Activated CD4-positive, alpha-beta T cell treated with anti-CD3 and anti-CD28 coated beads for 36 hours (primary cell): ENCODE results near the gene METRN. TPM values are rescaled to one million over a fixed set of nuclear protein-coding genes. Genes with fewer than 3 reads are reported as not detected.

Experiments
- ATAC-seq: fragments of 200-7000 bp; cut with Tn5 transposase; one replicate; pipeline ENCODE4 v1.10.0; 2021; ENCODE audit warnings: mild to moderate bottlenecking, moderate library complexity
- CTCF ChIA-PET: fragments of 350-600 bp; sonication (Branson Sonifier 250); formaldehyde crosslinking; loops from one replicate; lab custom pipeline; 2021; ENCODE audit warnings: antibody characterized with exemption; lab: Charles Lee
- POLR2A ChIA-PET: fragments of 350-600 bp; sonication (Branson Sonifier 250); formaldehyde crosslinking; loops from one replicate; lab custom pipeline; 2021; ENCODE audit warnings: antibody characterized with exemption, inconsistent platforms; lab: Charles Lee
- DNase-seq: peaks from one replicate; pipeline ENCODE4 v3.0.0-alpha.2; 2020
- H3K27ac Mint-ChIP-seq: one replicate; pipeline ENCODE4 v1.8.0; 2021; ENCODE audit warnings: mixed read lengths
- H3K27me3 Mint-ChIP-seq: one replicate; pipeline ENCODE4 v1.8.0; 2021; ENCODE audit warnings: mixed read lengths
- H3K36me3 Mint-ChIP-seq: one replicate; pipeline ENCODE4 v1.8.0; 2021; ENCODE audit warnings: low read depth, mixed read lengths
- H3K4me1 Mint-ChIP-seq: one replicate; pipeline ENCODE4 v1.8.0; 2021; ENCODE audit warnings: mixed read lengths
- H3K4me3 Mint-ChIP-seq: one replicate; pipeline ENCODE4 v1.8.0; 2021; ENCODE audit warnings: mild to moderate bottlenecking, moderate library complexity, mixed read lengths
- H3K9me3 Mint-ChIP-seq: one replicate; pipeline ENCODE4 v1.8.0; 2021; ENCODE audit warnings: low read depth, mixed read lengths
- intact Hi-C, 2 experiments: fragments of 100-400 bp; cut with DNase I in 1 of 2; cut with micrococcal nuclease in 1 of 2; formaldehyde crosslinking; loops; one replicate each; pipeline versions ENCODE4 v1.14.2 to v1.15.1; 2022 to 2024; cut with DNase I, micrococcal nuclease
- total RNA-seq, 2 experiments: library from RNA; stranded (reverse); gene quantifications; one replicate each; pipeline ENCODE4 v1.2.3, GENCODE V29; 2021

Gene METRN
- 10 to 100 TPM; 11.1 to 13.3 TPM for total RNA-seq

DNA sequence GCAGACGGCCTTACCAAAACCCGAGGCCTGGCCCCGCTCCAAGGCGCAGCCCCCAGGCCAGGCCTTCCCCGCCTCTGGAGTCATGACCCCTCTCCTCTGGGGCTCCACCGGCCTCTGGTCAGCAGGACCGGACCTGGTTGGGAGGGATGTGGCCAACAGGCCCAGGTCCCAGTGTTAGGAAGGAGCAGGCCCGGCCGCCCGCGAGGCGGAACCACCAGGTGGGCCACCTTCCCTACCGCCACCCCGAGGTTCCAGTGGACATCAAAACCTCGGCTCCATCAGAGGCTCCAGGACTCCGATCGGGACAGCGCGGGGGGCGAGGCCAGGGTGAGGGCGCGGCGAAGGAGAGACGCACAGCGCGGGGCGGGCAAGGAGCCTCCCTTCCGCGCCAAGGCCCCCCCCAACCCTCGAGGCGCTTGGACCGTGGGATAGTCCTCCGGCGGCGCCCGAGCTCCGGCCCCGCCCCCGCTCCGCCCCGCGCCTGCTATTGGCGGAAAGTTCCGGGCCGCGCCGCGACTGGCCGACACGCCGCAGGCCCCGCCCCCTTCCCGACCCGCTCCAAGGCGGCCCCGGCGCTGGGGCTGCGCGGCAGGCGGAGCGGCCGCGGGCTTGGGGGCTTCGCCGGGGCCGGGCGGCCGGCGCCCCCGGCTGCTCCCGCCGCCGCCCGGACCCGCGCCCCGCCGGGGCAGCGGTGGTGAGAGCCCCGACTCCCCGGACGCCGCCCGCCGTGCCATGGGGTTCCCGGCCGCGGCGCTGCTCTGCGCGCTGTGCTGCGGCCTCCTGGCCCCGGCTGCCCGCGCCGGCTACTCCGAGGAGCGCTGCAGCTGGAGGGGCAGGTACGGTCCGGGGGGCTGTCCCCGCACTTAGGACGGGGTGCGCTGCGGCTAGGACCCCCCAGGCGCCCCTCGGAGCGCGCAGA lies at the start of gene METRN:
Gene METRN, plus strand, starts transcription at position 561 of the 919 bp plus-strand sequence. Its CDS starts 172 bp downstream, at position 733.
- peaks cover 14% of the 10 kb centered on the region for H3K27me3 Mint-ChIP-seq
- no peaks in the 10 kb centered on the region for H3K36me3 Mint-ChIP-seq
- H3K9me3 Mint-ChIP-seq = no peaks in the 10 kb centered on the region
- intact Hi-C loops = loop anchor here in 1 of 2 experiments (1.0 kb wide), 4 partner anchors 12 to 26 kb away; partner anchors contain the start of gene HAGHL
- peak within 1 kb of the TSS; percentile 56 for H3K4me3 Mint-ChIP-seq
- DNase-seq (peak; percentile 95), ATAC-seq (peak; percentile 85)
- peaks cover 8% of the 10 kb centered on the region for H3K4me1 Mint-ChIP-seq
- POLR2A ChIA-PET = interaction anchor here (0.6 kb wide), 1 partner anchor 409 kb away, joined by 3 read pairs; no protein-coding TSS in a partner anchor
- H3K27ac Mint-ChIP-seq = no peak within 1 kb of the TSS
- CTCF ChIA-PET = interaction anchor here (1.0 to 5.4 kb wide), 3 partner anchors 10 to 70 kb away, joined by 3 to 55 read pairs (median 3); no protein-coding TSS in a partner anchor

GRCh38 chr16:666572-666971 lies 48.3 kb upstream of the METRN start:
- Mint-ChIP-seq H3K4me3 (no peak overlapping the region), H3K27ac (no peak overlapping the region), H3K36me3 (peaks cover 17% of the 10 kb centered on the region), H3K9me3 (no peaks in the 10 kb centered on the region), H3K27me3 (no peaks in the 10 kb centered on the region), H3K4me1 (peaks cover 6% of the 10 kb centered on the region)
- ATAC-seq = no peak
- DNase-seq = no peak
- intact Hi-C loops = no loop called here
- CTCF ChIA-PET = no interaction called here
- POLR2A ChIA-PET = interaction anchor here (0.6 kb wide), 1 partner anchor 105 kb away, joined by 3 read pairs; no protein-coding TSS in a partner anchor

DNA sequence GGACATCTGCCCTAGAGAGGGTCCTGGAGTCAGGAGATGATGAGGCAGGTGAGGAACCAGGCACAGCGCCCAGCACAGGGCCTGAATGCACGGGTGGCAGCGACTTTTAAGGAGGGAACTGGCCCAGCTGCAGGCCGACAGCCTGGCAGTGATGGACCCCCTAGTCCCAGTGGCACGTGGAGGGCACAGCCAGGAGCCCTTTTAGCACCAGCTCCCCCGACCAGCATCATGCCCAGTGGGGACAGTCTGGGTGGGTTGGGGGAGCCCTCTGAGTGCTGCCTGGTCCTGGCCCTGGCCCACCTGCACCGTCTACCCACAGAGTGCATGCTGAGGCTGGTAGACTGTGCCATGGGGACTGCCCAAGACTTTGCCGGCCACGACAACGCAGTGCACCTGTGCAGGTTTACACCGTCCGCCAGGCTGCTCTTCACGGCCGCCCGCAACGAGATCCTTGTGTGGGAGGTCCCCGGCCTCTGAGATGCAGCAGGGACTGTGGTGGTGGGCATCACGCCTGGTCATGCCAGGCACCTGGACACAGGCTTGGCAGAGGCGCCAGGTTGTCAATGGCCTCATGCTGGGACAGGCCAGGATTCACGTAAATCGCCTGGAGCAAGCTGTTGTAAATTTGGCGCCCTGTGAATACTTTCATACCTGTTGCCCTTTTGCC lies 47.7 kb upstream of the METRN start:
- CTCF ChIA-PET = interaction anchor here (0.6 to 1.3 kb wide), 5 partner anchors 8 to 69 kb away, joined by 3 to 6 read pairs (median 3); partner anchors contain the start of gene WDR90
- no peak for ATAC-seq
- POLR2A ChIA-PET = no interaction called here
- Mint-ChIP-seq H3K4me3 (peak overlapping the region; percentile 76), H3K36me3 (peaks cover 19% of the 10 kb centered on the region), H3K4me1 (peaks cover 6% of the 10 kb centered on the region), H3K9me3 (no peaks in the 10 kb centered on the region), H3K27me3 (no peaks in the 10 kb centered on the region), H3K27ac (peak overlapping the region; percentile 85)
- no peak for DNase-seq
- intact Hi-C loops = no loop called here

- Mint-ChIP-seq H3K4me3 (peak within 1 kb of the TSS; percentile 76), H3K36me3 (peaks cover 17% of the 10 kb centered on the region), H3K9me3 (no peaks in the 10 kb centered on the region), H3K27ac (peak within 1 kb of the TSS; percentile 85), H3K27me3 (no peaks in the 10 kb centered on the region), H3K4me1 (peaks cover 6% of the 10 kb centered on the region)
- intact Hi-C loops = loop anchor here in 1 of 2 experiments (1.0 to 2.0 kb wide), 8 partner anchors 11 to 1291 kb away; partner anchors contain the start of genes DECR2, JMJD8, METTL26 and NDUFB10
- ChIA-PET POLR2A (no interaction called here), CTCF (interaction anchor here (0.6 to 1.3 kb wide), 5 partner anchors 9 to 69 kb away, joined by 3 to 6 read pairs (median 3); partner anchors contain the start of gene WDR90)
- ATAC-seq = peak; percentile 98
- DNase-seq = peak; percentile 96
Observed at GRCh38 chr16:667780-668518, 47.0 kb upstream of the METRN start, which contains the start of gene RHOT2. Gene RHOT2, plus strand, starts transcription at chr16:668132. Its CDS starts 68 bp downstream, at chr16:668200.

GRCh38 chr16:668519-669171 lies 46.3 kb upstream of the METRN start:
- ChIA-PET CTCF (interaction anchor here (1.0 to 1.3 kb wide), 2 partner anchors 10 to 68 kb away, joined by 3 read pairs; no protein-coding TSS in a partner anchor), POLR2A (no interaction called here)
- H3K4me1 Mint-ChIP-seq = peaks cover 6% of the 10 kb centered on the region
- intact Hi-C loops = loop anchor here in 1 of 2 experiments (1.0 to 2.0 kb wide), 8 partner anchors 11 to 1291 kb away; partner anchors contain the start of genes DECR2, JMJD8, METTL26 and NDUFB10
- H3K9me3 Mint-ChIP-seq = no peaks in the 10 kb centered on the region
- ATAC-seq (no peak), DNase-seq (peak; percentile 43)
- peak overlapping the region; percentile 76 for H3K4me3 Mint-ChIP-seq
- no peaks in the 10 kb centered on the region for H3K27me3 Mint-ChIP-seq
- H3K27ac Mint-ChIP-seq = peak overlapping the region; percentile 63
- H3K36me3 Mint-ChIP-seq = peaks cover 18% of the 10 kb centered on the region

GRCh38 chr16:669666-670065 lies 45.3 kb upstream of the METRN start:
- ChIA-PET CTCF (no interaction called here), POLR2A (no interaction called here)
- Mint-ChIP-seq H3K4me1 (peaks cover 6% of the 10 kb centered on the region), H3K9me3 (no peaks in the 10 kb centered on the region), H3K27me3 (no peaks in the 10 kb centered on the region), H3K4me3 (peak overlapping the region; percentile 76), H3K27ac (no peak overlapping the region), H3K36me3 (peaks cover 18% of the 10 kb centered on the region)
- intact Hi-C loops = loop anchor here in 1 of 2 experiments (2.0 kb wide), 3 partner anchors 15 to 269 kb away; partner anchors contain the start of genes DECR2 and JMJD8
- DNase-seq (no peak), ATAC-seq (no peak)

DNA sequence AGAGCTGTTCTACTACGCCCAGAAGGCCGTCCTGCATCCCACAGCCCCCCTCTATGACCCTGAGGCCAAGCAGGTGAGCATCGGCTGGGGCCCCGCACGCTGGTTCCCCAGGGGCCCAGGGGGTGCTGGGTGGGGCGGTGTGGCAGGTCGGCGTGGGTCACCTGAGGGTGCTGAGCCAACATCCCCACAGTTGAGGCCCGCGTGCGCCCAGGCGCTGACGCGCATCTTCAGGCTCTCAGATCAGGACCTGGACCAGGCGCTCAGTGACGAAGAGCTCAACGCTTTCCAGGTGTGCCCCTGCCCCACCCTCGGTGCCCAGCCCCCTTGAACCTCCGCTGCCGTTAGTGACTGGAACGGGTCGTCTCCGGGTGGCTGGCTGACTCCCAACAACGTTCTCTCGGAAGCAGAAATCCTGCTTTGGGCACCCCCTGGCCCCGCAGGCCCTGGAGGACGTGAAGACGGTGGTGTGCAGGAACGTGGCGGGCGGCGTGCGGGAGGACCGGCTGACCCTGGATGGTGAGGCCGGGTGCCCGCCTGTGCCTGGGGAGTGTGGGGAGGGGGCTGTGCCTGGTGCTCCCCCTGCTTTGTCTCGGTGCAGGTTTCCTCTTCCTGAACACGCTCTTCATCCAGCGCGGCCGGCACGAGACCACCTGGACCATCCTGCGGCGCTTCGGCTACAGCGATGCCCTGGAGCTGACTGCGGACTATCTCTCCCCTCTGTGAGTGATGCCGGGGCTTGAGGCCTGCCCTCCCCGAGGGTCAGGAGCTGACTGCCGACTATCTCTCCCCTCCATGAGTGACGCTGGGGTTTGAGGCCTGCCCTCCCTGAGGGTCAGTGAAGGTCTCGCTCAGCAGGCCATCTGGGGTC lies 44.2 kb upstream of the METRN start:
- Mint-ChIP-seq H3K4me1 (peaks cover 9% of the 10 kb centered on the region), H3K36me3 (peaks cover 18% of the 10 kb centered on the region), H3K27ac (no peak overlapping the region), H3K9me3 (no peaks in the 10 kb centered on the region), H3K27me3 (peaks cover 2% of the 10 kb centered on the region), H3K4me3 (no peak overlapping the region)
- ATAC-seq (no peak), DNase-seq (no peak)
- ChIA-PET POLR2A (no interaction called here), CTCF (interaction anchor here (0.7 kb wide), 1 partner anchor 8 kb away, joined by 5 read pairs; no protein-coding TSS in a partner anchor)
- intact Hi-C loops = no loop called here

DNA sequence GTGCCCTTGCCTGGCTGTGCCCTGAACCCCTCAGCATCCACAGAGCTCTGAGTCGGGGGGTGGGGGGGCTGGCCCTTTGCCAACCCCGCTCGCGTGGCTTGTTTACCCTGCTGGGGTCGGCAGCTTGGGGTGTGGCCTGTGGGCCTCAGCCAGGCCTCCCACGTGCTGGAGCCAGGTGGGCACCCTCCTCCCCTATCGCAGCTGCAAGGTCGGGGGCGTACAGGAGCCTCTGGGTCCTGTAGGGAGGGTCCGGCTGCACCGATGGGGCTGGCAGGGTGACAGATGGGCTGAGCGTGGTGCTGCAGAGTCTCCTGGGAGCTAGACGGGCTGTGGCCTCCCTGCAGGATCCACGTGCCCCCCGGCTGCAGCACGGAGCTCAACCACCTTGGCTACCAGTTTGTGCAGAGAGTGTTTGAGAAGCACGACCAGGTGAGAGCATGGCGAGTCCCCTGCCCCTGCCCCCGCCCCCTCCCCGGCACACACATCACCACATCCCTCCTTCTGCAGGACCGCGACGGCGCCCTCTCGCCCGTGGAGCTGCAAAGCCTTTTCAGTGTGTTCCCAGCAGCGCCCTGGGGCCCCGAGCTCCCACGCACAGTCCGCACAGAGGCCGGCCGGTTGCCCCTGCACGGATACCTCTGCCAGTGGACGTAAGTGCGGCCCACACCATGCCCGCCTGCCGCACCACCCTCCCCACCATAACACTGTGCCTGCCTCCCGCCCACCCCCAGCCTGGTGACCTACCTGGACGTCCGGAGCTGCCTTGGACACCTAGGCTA lies 43.4 kb upstream of the METRN start:
- ChIA-PET CTCF (no interaction called here), POLR2A (no interaction called here)
- H3K36me3 Mint-ChIP-seq = peaks cover 18% of the 10 kb centered on the region
- H3K27ac Mint-ChIP-seq = no peak overlapping the region
- no peaks in the 10 kb centered on the region for H3K9me3 Mint-ChIP-seq
- H3K27me3 Mint-ChIP-seq = peaks cover 2% of the 10 kb centered on the region
- no peak overlapping the region for H3K4me3 Mint-ChIP-seq
- DNase-seq (no peak), ATAC-seq (no peak)
- H3K4me1 Mint-ChIP-seq = peaks cover 9% of the 10 kb centered on the region
- intact Hi-C loops = no loop called here

GRCh38 chr16:672371-672770 lies 42.5 kb upstream of the METRN start:
- ATAC-seq = no peak
- intact Hi-C loops = no loop called here
- H3K36me3 Mint-ChIP-seq = peaks cover 18% of the 10 kb centered on the region
- POLR2A ChIA-PET = no interaction called here
- H3K4me3 Mint-ChIP-seq = no peak overlapping the region
- DNase-seq = no peak
- no peaks in the 10 kb centered on the region for H3K9me3 Mint-ChIP-seq
- no peak overlapping the region for H3K27ac Mint-ChIP-seq
- CTCF ChIA-PET = interaction anchor here (0.9 kb wide), 1 partner anchor 27 kb away, joined by 4 read pairs; no protein-coding TSS in a partner anchor
- H3K4me1 Mint-ChIP-seq = peaks cover 12% of the 10 kb centered on the region
- peaks cover 2% of the 10 kb centered on the region for H3K27me3 Mint-ChIP-seq
